Measurements from ENCODE around the gene COLEC11. TPM values are rescaled to one million over a fixed set of nuclear protein-coding genes. Genes with fewer than 3 reads are reported as not detected.

Gene COLEC11
- total and polyA plus RNA-seq, 2 donors (not counting 1 experiment from before 2014, with no cell fraction given), result not detected

GRCh38 chr2:3626118-3626811 is 31.4 kb downstream of the COLEC11 start:
- ATAC-seq (ENCODE audit: low read depth) (no peak), DNase-seq (no peak)
- H2AFZ ChIP-seq (ENCODE audit: insufficient read depth, low read depth, low read length, poor library complexity, severe bottlenecking), result no peak overlapping the region
- H3K9me3 Mint-ChIP-seq (ENCODE audit: insufficient read depth), result no peaks in the 10 kb centered on the region
- H3K9me3 ChIP-seq (ENCODE audit: control extremely low read depth in 1 of 3, control insufficient read depth in 2 of 3, insufficient read depth in 1 of 3, low read length in 2 of 3), result peaks cover 0 to 6% (median 3%) of the 10 kb centered on the region in 3 donors
- H3K27me3 ChIP-seq (replicated peaks in 1 of 4; ENCODE audit: control extremely low read depth in 1 of 4, control insufficient read depth in 3 of 4, insufficient read depth in 4 of 4, low read length in 3 of 4), result peaks cover 0 to 5% (median 0%) of the 10 kb centered on the region in 4 experiments
- no peaks in the 10 kb centered on the region for H3K36me3 ChIP-seq (replicated peaks in 1 of 2; ENCODE audit: control extremely low read depth in 1 of 2, control insufficient read depth in 1 of 2, extremely low read depth in 1 of 2, insufficient read depth in 2 of 2, low read length in 1 of 2)
- no peaks in the 10 kb centered on the region for H3K4me1 ChIP-seq (ENCODE audit: control insufficient read depth in 2 of 2, insufficient read depth in 2 of 2, low read length in 2 of 2)
- POLR2A ChIA-PET, result no interaction called here
- CTCF ChIA-PET, result no interaction called here
- H3K4me3 Mint-ChIP-seq, result no peak overlapping the region
- H3K27ac ChIP-seq (ENCODE audit: low read length in 2 of 2), result no peak overlapping the region
- no peak overlapping the region for H3K9ac ChIP-seq (ENCODE audit: low read length)
- TF ChIP-seq EZH2 (IDR thresholded peaks at IDR 0.05; ENCODE audit: borderline replicate concordance, insufficient read depth, low read depth, low read length, poor library complexity, severe bottlenecking) (no peak), CTCF (IDR thresholded peaks at IDR 0.05) (no peak)
- H3K79me2 ChIP-seq (ENCODE audit: control insufficient read depth, insufficient read depth, low read length), result no peaks in the 10 kb centered on the region
- intact Hi-C loops (cut with micrococcal nuclease), result no loop called here
- 92% methylated on average over 5 of the region's 12 CpGs for WGBS (ENCODE audit: insufficient coverage)
- no peaks in the 10 kb centered on the region for H3K4me1 Mint-ChIP-seq
- H4K20me1 ChIP-seq (ENCODE audit: control insufficient read depth, insufficient read depth, low read length, poor library complexity, severe bottlenecking), result no peaks in the 10 kb centered on the region
- no peak overlapping the region for H3K27ac Mint-ChIP-seq
- H3K27me3 Mint-ChIP-seq, result peaks cover 6% of the 10 kb centered on the region
- no peak overlapping the region for H3K4me2 ChIP-seq (replicated peaks; ENCODE audit: low read depth, low read length, poor library complexity, severe bottlenecking)
- no peak overlapping the region for H3K4me3 ChIP-seq (ENCODE audit: control extremely low read depth in 1 of 5, extremely low read depth in 1 of 5, insufficient read depth in 1 of 5, low read depth in 2 of 5, low read length in 4 of 5)

- Histone ChIP-seq H3K79me2 (ENCODE audit: control insufficient read depth, insufficient read depth, low read length) (no peaks in the 10 kb centered on the region), H3K27me3 (replicated peaks in 1 of 4; ENCODE audit: control extremely low read depth in 1 of 4, control insufficient read depth in 3 of 4, insufficient read depth in 4 of 4, low read length in 3 of 4) (peaks cover 0 to 5% (median 0%) of the 10 kb centered on the region in 4 experiments), H2AFZ (ENCODE audit: insufficient read depth, low read depth, low read length, poor library complexity, severe bottlenecking) (no peak overlapping the region), H3K36me3 (replicated peaks in 1 of 2; ENCODE audit: control extremely low read depth in 1 of 2, control insufficient read depth in 1 of 2, extremely low read depth in 1 of 2, insufficient read depth in 2 of 2, low read length in 1 of 2) (no peaks in the 10 kb centered on the region), H3K9ac (ENCODE audit: low read length) (no peak overlapping the region), H3K4me3 (ENCODE audit: control extremely low read depth in 1 of 5, extremely low read depth in 1 of 5, insufficient read depth in 1 of 5, low read depth in 2 of 5, low read length in 4 of 5) (no peak overlapping the region), H3K9me3 (ENCODE audit: control extremely low read depth in 1 of 3, control insufficient read depth in 2 of 3, insufficient read depth in 1 of 3, low read length in 2 of 3) (peaks cover 0 to 6% (median 0%) of the 10 kb centered on the region in 3 donors), H3K4me1 (ENCODE audit: control insufficient read depth in 2 of 2, insufficient read depth in 2 of 2, low read length in 2 of 2) (no peaks in the 10 kb centered on the region), H3K27ac (ENCODE audit: low read length in 2 of 2) (no peak overlapping the region), H4K20me1 (ENCODE audit: control insufficient read depth, insufficient read depth, low read length, poor library complexity, severe bottlenecking) (no peaks in the 10 kb centered on the region), H3K4me2 (replicated peaks; ENCODE audit: low read depth, low read length, poor library complexity, severe bottlenecking) (no peak overlapping the region)
- Mint-ChIP-seq H3K27ac (no peak overlapping the region), H3K4me3 (no peak overlapping the region), H3K4me1 (no peaks in the 10 kb centered on the region), H3K9me3 (ENCODE audit: insufficient read depth) (no peaks in the 10 kb centered on the region), H3K27me3 (peaks cover 6% of the 10 kb centered on the region)
- ATAC-seq (ENCODE audit: low read depth), result no peak
- no peak for DNase-seq
- intact Hi-C loops (cut with micrococcal nuclease), result no loop called here
- ChIA-PET POLR2A (no interaction called here), CTCF (no interaction called here)
- whole genome bisulfite sequencing (ENCODE audit: insufficient coverage), result 93% methylated on average over 25 of the region's 25 CpGs
- TF ChIP-seq EZH2 (IDR thresholded peaks at IDR 0.05; ENCODE audit: borderline replicate concordance, insufficient read depth, low read depth, low read length, poor library complexity, severe bottlenecking) (no peak), CTCF (IDR thresholded peaks at IDR 0.05) (no peak)
Observed at GRCh38 chr2:3626812-3627499, 32.0 kb downstream of the COLEC11 start.

All from B cell (primary cell).